ENCODE data around the gene RECQL. TPM values are rescaled to one million over a fixed set of nuclear protein-coding genes. Genes with fewer than 3 reads are reported as not detected.

RECQL gene
- polyA plus RNA-seq, 3 donors = 16.0 to 21.7 (median 18.6) TPM

DNA sequence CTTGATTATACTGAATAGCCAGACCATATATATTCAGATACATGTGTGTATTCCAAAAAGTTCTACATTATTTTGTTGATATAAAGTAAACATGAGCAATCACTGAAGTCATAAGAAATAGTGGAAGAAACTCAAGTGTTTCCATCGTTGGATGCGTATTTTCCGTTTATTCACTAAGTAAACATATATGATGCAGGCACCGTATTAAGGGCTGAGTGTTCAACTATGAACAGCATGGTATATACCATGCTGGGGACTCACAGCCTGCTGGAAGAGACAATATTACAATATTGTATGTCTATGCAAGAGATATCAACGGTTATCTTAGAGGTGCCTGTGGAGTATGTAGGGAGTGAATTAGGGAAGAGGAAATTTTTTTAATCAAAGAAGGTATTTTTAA lies 62.8 kb downstream of the RECQL start:
- Histone ChIP-seq H2AFZ (ENCODE audit: insufficient read depth, low read depth, low read length, poor library complexity, severe bottlenecking) (peak overlapping the region; percentile 90), H3K36me3 (replicated peaks in 1 of 2; ENCODE audit: control insufficient read depth in 1 of 2, insufficient read depth in 2 of 2, low read length in 2 of 2) (peaks cover 22 to 33% of the 10 kb centered on the region in 2 donors), H3K27ac (ENCODE audit: low read depth in 1 of 2, low read length in 2 of 2) (peak overlapping the region in 1 of 2 donors; percentile 97), H3K4me3 (replicated peaks in 1 of 3; ENCODE audit: low read depth in 2 of 3, low read length in 3 of 3) (peak overlapping the region in 2 of 3 experiments; percentile 99), H3K4me2 (replicated peaks; ENCODE audit: extremely low read depth, low read length, poor library complexity, severe bottlenecking) (peak overlapping the region; percentile 76), H3K9me3 (replicated peaks in 1 of 2; ENCODE audit: control insufficient read depth in 1 of 2, insufficient read depth in 1 of 2, low read length in 2 of 2) (no peaks in the 10 kb centered on the region), H3K9ac (ENCODE audit: insufficient read depth, low read length, poor library complexity, severe bottlenecking) (no peak overlapping the region), H3K79me2 (ENCODE audit: insufficient read depth, low read length) (peaks cover 64% of the 10 kb centered on the region), H4K20me1 (ENCODE audit: insufficient read depth, low read length) (peaks cover 35% of the 10 kb centered on the region), H3K27me3 (ENCODE audit: control insufficient read depth in 2 of 2, insufficient read depth in 2 of 2, low read length in 2 of 2) (peaks cover 15 to 22% of the 10 kb centered on the region in 2 donors), H3K4me1 (ENCODE audit: control insufficient read depth in 1 of 2, insufficient read depth in 2 of 2, low read length in 2 of 2) (peaks cover 20 to 24% of the 10 kb centered on the region in 2 donors)
- no peak for DNase-seq
- H3K4me1 Mint-ChIP-seq = peaks cover 36% of the 10 kb centered on the region
- H3K27me3 Mint-ChIP-seq (ENCODE audit: low read depth in 3 of 3) = peaks cover 3 to 14% (median 13%) of the 10 kb centered on the region in 3 donors
- peak overlapping the region; percentile 94 to 99 for H3K4me3 Mint-ChIP-seq
- peaks cover 0 to 2% (median 0%) of the 10 kb centered on the region in 7 donors for H3K9me3 Mint-ChIP-seq
- 87% methylated on average over 4 of the region's 5 CpGs for WGBS (ENCODE audit: insufficient coverage)
- no peak for TF ChIP-seq CTCF (IDR thresholded peaks at IDR 0.05)
- H3K36me3 Mint-ChIP-seq = peaks cover 31% of the 10 kb centered on the region in 2 donors
- H3K27ac Mint-ChIP-seq = peak overlapping the region in 1 of 7 donors; percentile 96
- intact Hi-C loops (cut with micrococcal nuclease) = loop anchor here in 1 of 2 donors (10.0 kb wide), 1 partner anchor 66 kb away; the partner anchor contains the start of genes GOLT1B and RECQL

DNA sequence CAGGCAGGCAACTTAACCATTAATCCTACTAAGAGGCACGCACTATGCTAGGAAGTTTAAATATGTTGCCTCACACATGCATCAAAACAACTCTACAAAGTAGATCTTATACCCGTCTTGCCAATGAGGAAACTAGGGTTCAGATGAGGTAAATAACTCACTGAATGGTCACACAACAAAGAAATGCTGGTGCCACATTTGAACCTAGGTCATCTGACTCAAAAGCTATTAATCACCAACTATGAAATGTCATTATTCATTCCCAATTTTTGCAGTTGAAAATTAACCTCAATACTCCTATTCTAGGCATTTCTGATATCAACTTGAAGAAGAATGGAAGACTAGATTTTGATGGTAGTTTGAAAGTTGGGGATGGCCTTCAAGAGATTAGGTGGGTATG lies 66.7 kb downstream of the RECQL start:
- peaks cover 5 to 17% (median 13%) of the 10 kb centered on the region in 3 donors for H3K27me3 Mint-ChIP-seq (ENCODE audit: low read depth in 3 of 3)
- DNase-seq = no peak
- H3K27ac Mint-ChIP-seq = no peak overlapping the region
- no CpG with 5 or more reads among the region's 2 CpGs for WGBS (ENCODE audit: insufficient coverage)
- Histone ChIP-seq H3K4me3 (replicated peaks in 1 of 3; ENCODE audit: low read depth in 2 of 3, low read length in 3 of 3) (no peak overlapping the region), H3K9ac (ENCODE audit: insufficient read depth, low read length, poor library complexity, severe bottlenecking) (no peak overlapping the region), H4K20me1 (ENCODE audit: insufficient read depth, low read length) (peaks cover 1% of the 10 kb centered on the region), H3K9me3 (replicated peaks in 1 of 2; ENCODE audit: control insufficient read depth in 1 of 2, insufficient read depth in 1 of 2, low read length in 2 of 2) (no peaks in the 10 kb centered on the region), H3K4me1 (ENCODE audit: control insufficient read depth in 1 of 2, insufficient read depth in 2 of 2, low read length in 2 of 2) (peaks cover 20 to 24% of the 10 kb centered on the region in 2 donors), H3K27me3 (ENCODE audit: control insufficient read depth in 2 of 2, insufficient read depth in 2 of 2, low read length in 2 of 2) (peaks cover 15 to 22% of the 10 kb centered on the region in 2 donors), H2AFZ (ENCODE audit: insufficient read depth, low read depth, low read length, poor library complexity, severe bottlenecking) (no peak overlapping the region), H3K79me2 (ENCODE audit: insufficient read depth, low read length) (peaks cover 25% of the 10 kb centered on the region), H3K36me3 (replicated peaks in 1 of 2; ENCODE audit: control insufficient read depth in 1 of 2, insufficient read depth in 2 of 2, low read length in 2 of 2) (no peaks in the 10 kb centered on the region), H3K27ac (ENCODE audit: low read depth in 1 of 2, low read length in 2 of 2) (no peak overlapping the region), H3K4me2 (replicated peaks; ENCODE audit: extremely low read depth, low read length, poor library complexity, severe bottlenecking) (no peak overlapping the region)
- no peak overlapping the region for H3K4me3 Mint-ChIP-seq
- H3K9me3 Mint-ChIP-seq = peaks cover 0 to 6% (median 0%) of the 10 kb centered on the region in 7 donors
- peaks cover 0 to 5% of the 10 kb centered on the region in 2 donors for H3K36me3 Mint-ChIP-seq
- intact Hi-C loops (cut with micrococcal nuclease) = loop anchor here in 1 of 2 donors (10.0 kb wide), 1 partner anchor 70 kb away; the partner anchor contains the start of genes GOLT1B and RECQL
- peaks cover 24% of the 10 kb centered on the region for H3K4me1 Mint-ChIP-seq
- TF ChIP-seq CTCF (IDR thresholded peaks at IDR 0.05) = no peak

Data from CD14-positive monocyte (primary cell).